ENCODE data around the gene CRYM.
"Not testable (repeated sequence)": the region's sequence is repeated elsewhere in the genome, so short reads cannot be mapped to it uniquely, and the experiment has no call there.

Gene CRYM

DNA sequence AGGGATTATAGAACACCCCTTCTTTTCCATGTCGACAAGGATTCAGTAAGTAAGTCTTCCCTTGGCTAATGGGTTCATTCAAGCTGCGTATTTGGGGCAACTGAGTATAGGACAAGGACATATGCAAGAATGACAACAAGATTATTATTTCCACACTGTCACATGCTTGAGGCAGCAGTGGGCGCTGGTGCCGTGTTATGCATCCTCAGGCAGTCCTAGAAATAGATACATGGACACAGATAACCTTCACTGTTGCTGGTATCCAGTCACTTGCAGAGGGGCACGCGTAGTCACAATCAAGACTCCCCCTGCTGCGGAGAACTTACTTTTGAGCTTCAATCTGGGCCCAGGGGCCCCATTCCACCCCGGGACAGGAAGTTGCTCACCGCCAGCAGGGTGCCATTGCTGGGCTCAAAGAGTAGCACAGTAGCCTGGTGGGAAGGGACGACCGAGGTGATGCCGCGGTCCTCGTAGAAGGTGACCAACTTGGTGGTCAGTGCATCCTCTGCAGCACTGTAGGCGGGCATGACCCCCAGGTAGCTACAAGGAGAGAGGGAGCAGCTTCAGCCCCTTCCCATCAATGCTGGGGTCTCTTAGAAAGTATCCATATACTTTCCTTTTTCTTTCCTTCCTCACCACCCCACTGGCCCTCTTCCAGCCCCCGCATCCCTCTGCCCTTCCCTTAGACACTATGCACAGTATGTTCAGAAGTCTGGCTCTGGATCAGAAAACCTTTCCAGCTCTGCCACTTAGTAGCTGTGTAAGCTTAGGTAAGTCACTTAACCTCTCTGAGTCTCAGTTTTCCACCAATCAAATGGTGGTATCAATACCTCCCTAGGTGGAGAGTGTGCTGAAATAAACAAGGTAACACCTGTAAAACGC, 804 bp downstream of the CRYM start:
- no peak for DNase-seq

DNA sequence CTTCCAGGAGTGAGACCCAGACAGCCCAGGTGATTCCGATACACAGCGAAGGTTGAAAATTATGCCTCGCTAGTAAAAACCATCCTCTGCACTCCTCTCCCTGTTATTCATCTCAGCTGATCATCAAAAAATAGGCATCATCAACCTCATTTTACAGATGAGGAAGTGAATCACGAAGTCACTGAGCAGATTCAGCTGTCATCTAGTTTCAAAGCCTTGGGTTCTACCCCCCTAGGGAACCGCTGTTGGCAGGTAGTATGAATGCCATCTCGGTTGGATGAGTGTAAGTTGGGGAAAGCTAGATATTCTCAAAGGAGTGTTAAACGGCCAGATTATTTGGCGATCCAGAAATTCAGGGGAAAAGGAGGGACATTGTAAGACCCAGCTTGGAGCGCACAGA, 2.0 kb downstream of the CRYM start:
- no peak for DNase-seq

DNA sequence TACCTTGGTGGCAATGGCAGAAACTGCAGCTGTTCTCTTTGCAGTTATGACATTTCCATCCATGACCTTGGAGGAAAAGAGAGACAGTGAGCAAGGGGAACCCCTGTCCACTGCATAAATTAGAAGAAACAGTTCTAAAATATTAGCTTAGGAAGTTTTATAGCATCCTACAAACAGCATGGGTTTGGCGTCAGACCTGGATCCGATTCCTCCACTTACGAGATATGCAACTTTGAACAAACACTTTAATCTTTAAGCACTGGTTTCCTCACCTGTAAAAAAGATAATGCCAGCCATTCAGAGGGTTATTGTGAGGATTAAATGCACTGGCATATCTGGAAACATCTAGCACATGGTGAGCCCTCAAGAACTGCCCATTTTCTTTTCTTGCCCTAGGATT, 2.6 kb downstream of the CRYM start:
- no peak for DNase-seq

DNA sequence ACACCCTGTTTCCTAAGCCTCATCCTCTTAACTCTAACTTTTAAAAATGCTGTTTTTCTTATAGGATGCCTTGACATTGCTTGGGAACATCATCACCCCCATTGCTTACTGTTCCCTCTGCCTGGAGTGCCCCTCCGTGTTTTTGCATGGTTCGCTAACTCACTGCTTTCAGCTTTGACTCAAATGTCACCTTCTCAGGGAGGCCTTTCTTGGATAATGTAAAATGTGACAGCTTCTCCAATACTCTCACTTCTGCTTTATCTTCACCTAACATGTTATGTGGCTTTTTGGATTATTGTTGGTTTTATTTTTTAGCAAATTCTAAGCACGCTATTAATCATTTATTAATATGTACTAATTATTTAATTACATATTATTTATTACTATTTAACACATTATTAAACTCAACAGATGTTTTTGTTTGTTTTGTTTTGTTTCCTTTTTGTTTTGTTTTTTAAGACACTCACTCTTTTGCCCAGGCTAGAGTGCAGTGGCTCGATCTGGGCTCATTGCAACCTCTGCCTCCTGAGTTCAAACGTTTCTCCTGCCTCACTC, 3.8 kb downstream of the CRYM start:
- no peak for DNase-seq

DNA sequence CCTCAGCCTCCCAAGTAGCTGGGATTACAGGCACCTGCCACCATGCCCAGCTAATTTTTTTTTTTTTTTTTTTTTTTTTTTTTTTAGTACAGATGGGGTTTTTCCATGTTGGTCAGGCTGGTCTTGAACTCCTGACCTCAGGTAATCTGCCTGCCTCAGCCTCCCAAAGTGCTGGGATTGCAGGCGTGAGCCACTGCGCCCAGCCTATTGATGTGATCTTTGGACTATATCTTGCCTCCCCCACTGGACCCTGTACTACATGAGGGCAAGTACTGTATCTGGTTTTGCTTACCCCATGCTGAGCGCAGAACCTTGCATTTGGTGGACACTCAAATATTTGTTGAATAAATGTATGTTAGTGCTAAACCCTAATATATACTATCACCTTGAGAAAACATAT, 5.3 kb downstream of the CRYM start:
- not testable (repeated sequence) for DNase-seq

DNA sequence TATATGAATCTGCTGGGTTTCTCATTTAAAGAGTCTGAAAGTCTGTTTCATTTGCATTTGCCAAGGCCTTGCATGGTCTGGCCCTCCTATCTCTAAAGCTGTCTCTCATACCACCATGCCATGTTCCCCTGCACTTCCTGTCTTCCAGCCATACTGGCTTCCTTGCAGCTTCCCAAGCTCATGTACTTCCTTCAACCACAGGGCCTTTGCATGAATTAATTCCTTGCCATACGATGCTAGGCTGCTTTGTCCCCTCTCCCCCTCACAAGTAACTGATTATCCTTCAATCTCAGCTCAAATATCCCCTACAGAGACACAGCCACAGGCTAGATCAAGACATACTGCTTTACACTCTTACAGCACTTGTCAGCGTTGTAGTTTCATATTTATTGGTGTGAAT, 5.8 kb downstream of the CRYM start:
- DNase-seq, result no peak

DNA sequence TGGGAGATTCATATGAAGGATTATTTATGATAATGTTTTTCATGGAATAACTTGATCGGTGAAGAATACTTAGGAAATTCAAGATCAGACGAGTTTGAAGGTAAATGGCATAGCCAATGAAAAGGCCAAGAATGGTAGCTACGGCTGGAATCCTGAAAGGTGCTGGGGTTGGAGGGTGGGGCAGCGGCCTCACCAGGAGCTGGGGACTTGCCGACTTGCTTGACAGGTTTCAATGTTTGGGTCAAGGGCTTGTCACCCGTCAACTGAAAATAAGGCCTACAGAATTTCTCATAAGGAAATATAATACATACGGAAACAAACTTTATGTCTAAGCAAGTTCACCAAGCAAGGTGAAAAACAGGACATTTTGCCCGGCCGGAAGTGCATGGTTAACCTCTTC, 9.9 kb downstream of the CRYM start:
- no peak for DNase-seq

DNA sequence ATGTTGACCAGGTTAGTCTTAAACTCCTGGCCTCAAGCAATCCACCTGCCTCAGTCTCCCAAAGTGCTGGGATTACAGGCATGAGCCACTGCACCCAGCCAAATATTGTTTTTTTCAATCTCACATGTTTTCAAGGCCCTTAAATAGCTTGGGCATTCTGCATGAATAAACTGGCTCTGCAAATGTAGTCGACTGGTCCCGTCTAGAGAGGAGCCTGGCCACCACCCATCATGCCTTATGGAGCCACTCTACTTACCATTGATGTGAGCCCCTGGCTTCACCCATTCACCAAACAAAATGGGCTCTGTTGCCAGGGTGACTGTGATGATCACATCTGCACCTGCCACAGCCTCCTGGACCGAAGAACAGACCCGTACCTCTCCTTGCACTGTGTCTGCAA, 10.8 kb downstream of the CRYM start:
- no peak for DNase-seq

DNA sequence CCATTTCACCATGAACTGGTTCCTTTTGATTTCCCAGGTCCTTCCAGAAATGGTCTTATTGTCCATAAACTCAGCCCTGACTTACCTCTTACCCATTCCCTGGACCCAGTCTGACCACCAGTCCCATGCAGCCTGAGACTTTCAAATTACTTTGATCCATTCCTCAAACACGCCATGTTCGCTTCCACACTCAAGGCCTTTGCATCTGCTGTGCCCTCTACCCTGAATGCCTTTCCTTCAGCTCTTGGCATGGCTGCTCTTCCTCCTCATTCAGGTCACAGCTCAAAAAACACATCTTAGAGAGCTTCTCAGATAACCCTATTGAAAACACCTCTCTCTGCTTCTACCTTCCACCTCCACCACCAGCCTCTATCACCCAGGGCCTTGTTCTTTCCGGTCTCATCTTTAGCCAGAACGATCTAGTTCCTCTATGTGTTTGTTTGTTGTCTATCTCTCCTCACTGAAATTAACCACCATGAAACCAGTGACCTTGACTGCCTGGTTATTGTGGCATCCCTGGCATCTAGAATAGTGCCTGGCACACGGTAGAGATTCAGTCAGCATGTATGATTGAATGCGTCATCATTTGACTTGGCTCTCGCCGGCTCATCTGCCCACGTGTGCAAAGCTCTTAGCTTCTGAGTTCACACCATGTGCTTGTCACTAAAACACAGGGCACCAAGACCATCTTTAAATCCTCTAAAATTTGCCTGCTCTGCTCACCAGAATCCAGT, 12.8 kb downstream of the CRYM start:
- no peak for DNase-seq

DNA sequence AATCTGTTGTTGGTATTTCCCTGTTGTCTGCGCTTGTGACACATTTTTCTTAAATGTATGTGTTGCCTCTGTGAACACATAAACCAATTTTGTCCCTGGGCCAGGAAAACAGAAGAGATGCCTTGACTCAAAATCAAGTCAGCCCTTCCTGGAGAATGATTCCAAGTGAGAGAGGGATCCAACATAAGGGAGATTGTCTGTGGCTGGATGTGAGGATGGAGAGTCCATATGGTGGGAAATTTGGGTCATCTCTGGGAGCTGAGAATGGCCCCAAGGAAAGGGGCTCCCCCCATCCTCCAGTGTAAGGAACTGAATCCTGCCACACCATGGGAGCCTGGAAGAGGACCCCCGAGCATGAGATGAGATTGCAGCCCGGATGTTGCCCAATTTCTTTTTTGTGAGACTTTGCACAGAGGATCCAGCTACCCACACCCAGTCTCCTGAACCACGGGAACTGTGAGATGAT, 13.5 kb downstream of the CRYM start:
- DNase-seq, result no peak

DNA sequence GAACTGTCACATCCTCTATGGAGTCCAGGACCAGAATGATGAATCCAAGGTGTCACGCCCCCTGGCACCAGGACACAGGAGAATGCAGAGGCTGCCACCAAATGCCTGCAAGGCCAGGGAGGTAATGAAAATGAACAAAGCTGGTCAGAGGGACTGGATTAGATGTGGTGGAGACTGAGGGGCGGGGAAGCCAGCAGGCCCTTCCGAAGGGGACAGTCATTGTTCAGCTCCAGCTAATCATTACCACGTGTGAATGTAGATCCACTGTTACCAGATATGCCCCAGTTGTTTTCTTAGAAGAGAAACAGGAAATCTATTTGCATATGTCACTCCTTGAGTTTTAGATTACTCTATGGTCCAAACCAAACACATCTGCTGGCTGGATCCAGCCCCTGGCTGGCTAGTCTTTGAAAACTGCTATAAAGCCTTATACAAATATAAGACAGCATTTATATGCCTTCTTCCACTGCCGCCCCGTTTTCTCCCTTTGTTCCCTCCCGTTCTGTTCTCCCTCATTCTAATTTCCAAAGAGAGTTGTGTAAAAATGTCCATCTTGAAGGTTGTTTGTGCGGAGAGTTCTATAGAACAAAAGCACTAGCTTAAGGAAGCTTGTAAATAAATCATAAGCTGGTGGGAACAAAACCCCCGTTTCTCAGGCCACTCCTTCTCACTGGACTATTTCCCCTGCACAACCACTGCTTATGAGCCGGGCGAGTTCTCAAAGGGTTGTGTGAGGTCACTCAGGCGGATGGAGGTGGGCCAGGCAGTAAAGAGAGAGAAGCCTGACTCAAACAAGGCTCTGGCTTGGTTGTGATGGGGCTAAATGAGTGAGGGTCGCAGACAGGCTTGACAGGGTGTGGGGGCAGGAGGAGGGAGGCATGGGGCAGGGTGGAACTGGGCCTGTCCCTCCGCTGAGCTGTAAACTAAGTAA, 14.2 kb downstream of the CRYM start:
- DNase-seq, result no peak

DNA sequence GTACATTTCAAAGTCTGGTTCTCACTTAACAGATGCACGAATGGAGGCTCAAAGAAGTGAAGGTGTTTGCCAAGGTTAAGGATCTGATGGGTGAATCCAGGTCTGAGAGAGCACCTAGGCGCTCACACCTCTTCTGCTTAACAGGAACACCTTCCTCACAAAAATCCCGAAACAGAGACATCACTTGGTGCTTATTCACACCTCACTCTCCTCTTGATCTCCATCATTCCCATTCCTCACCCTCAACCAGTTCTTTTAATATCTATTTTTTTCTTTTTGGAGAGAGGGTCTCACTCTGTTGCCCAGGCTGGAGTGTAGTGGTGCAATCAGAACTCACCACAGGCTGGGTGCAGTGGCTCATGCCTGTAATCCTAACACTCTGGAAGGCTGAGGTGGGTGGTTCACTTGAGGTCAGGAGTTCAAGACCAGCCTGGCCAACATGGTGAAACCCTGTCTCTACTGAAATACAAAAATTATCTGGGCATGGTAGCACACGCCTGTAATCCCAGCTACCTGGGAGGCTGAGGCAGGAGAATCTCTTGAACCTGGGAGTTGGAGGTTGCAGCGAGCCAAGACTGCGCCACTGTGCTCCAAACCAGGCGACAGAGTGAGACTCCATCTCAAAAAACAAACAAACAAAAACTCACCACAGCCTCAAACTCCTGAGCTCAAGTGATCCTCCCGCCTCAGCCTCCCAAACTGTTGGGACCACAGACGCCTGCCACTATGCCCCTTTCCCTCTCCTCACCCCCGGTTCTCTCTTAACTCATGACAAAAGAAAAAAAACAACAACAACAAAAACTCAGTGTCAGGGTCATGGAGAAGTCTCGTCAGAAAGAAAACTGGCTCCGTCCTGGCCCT, 15.1 kb downstream of the CRYM start:
- DNase-seq, result no peak

DNA sequence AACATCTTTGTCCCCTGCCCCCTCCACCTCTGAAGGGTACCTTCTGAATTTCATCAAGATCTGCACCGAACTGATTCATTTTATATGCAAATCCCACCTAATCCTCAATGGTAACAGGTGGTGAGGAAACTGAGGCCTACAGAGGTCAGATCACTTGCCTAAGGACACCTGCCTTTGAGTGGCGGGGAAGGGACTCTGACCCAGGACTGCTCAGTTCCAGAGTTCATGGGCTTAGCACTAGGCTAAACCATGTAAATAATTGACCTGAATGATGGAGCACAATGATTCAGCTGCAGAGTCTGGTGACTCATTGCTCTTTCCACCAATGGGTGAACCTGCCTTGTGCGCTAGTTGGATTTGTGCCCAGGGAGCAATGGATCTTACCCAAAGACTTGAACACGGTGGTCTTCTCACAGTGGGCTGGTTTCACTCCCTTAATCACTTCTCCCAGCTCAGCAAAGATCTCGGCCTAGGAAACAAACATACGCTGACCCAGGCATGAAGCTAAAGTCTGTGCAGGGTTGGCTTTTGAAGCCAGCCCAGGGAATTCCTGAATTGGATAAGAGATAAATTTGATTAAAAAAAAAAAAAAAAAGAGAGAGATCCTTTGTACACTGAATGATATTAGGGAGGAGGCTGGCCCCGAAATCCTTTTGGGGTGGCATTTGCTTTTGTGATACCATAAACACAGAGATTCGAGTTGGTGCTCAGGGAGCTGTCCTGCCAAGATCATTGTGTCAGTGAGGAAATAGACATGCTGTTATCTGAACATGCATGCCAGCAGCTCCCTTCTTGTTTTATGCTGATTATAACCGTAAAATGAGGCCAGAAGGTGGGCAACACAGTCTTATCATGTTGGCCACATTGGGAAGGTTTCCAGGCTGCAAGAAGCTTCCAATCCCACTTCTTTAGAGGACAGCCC, 17.0 kb downstream of the CRYM start:
- no peak for DNase-seq

DNA sequence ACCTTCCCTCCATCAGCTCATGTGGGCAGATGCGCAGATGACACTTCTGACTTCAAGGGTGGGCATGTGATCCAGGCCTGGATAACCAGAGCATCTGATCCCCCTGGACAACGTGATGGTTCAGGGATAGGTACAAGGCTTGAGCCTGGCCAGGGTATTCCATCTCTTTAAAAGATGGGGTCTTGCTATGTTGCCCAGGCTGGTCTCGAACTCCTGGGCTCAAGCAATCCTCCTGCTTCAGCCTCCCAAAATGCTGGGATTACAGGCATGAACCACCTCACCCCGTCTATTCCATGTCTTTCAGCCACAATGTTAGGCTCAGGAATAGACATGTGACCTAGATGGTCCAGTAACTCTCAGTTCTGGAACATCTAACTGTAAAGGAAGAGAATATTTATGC, 20.8 kb downstream of the CRYM start:
- DNase-seq, result no peak

DNA sequence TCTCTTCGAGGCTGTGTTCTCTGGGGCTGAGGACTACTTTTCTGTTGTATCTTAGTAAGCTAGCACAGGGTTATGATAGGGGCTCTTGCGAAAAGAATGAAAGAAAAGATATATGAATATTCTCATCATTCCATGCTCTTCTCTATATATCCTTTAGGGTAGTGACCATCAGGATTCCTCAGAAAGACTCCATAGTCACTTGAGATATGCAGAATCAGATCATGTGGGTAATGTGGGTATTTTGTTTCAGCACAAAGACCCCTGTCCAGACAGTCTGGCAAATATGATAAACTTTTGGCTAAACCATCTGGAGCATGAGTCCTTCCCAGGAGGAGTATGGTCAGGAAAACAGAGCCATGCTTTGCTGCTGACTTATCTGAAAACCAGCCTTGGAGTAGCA, 21.5 kb downstream of the CRYM start:
- no peak for DNase-seq

DNA sequence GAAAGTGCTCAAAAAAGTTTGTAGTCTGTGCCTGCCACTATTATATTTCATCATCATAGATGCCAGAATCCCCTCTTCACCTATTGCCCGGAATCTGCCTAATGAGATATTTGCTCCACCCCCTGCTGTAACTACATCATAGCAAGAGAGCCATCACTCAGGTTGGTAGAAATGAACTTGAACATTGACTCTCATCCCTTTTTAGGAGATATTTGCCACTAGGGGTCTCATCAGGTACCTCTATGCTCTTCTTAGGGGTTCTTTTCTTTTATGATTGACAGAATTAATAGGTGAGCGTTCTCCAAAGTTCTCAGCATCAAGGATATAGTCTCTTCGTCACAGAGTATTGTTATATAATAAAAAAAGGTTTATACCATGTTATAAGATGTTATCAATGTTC, 24.6 kb downstream of the CRYM start:
- DNase-seq, result no peak

DNA sequence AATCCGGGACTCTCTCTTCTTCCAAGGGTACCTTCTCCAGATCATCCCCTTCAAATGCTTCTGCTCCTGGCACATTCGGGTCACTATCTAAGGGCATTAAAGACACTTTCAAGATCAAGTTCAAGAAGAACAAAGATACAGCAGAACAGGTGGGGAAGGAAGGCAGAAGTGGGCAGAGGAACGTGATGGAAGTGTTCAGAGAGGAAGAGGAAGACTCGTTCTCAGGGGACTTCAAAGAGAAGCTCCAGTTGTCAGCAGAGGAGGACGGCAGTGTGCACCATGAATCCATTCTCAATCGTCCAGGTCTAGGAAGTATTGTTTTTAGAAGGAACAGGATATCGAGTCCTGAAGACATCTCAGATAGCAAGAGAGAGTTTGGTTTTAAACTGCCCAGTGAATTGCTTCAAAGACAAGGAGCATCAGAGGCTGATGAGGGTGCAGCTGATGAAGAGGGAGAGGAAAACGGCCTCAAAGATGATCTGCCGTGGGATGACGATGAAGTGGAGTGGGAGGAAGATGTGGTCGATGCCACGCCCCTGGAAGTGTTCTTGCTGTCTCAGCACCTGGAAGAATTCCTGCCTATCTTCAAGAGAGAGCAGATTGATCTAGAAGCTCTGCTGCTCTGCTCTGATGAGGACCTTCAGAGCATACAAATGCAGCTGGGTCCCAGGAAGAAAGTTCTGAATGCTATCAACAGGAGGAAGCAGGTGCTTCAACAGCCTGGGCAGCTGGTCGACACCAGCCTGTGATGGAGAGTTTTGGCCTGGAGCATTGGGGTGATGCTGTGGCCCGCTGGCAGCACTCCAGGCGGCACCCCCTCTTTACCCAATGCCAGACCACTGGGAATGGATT, 27.8 kb downstream of the CRYM start:
- DNase-seq, result no peak

DNA sequence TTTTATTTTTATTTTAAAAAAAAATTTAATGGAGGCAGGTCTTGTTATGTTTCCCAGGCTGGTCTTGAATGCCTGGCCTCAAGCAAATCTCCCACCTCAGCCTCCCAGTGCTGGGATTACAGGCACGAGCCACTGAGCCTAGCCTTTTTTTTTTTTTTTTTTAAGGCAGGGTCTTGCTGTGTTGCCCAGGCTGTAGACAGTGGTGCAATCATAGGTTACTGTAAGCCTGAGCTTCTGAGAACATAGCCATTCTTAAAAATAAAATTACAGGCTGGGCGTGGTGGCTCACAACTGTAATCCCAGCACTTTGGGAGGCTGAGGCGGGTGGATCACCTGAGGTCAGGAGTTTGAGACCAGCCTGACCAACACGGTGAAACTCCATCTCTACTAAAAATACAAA, 29.9 kb downstream of the CRYM start:
- DNase-seq, result not testable (repeated sequence)

DNA sequence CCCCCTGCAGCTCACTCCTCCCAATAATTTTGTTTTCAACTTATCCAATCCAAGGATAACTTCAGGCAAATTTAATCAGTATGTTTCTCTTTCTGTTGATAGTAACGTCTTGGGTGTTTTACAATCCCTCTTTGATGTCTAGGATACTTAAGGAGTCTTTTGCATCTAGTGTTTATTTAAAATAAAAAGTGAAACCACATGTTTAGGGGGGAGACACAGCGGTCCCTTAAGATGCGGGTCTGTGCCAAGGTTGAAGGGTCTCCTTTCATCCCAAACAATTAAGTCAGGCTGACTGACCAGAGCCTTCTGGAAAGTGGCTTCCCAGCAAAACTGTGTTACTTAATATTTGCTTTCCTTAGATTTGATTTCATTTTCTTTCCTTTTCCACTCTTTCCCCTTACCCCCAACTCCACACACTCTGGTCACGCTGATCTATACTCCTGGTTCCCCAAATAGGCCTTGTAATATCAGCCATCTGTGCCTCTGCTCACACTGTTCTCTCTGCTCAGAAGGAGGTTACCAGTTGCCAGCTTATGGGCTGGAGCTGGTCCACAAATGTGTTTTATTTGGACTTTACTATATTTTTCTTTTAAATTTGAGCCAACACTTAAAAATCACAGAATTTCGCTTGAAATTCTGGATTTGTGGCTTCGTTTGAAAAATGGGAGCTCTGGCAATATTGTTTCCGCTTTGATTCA, 33.4 kb downstream of the CRYM start:
- no peak for DNase-seq
